ENCODE data around the gene ACY1.

DNA sequence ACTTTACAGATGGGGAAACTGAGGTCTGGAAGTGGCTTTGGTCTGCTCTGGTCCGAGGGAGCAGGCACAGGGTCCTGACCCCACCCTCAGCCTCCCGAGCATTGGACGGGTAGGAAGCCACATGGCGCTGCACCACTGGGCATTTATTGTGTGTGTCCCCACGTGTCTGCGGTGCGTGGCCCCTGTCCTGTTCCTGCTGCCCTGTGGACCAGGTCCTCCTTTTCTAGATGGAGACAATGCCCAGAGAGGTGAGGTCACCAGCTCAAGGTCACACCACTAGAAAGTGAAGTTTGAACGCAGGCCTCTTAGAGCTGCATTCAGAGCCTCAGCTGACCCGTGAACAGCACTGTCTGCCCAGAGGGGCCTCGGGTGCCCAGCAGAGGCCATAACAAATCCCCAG lies 46.2 kb downstream of the ACY1 start:
- TF ChIP-seq, protein P1, sequence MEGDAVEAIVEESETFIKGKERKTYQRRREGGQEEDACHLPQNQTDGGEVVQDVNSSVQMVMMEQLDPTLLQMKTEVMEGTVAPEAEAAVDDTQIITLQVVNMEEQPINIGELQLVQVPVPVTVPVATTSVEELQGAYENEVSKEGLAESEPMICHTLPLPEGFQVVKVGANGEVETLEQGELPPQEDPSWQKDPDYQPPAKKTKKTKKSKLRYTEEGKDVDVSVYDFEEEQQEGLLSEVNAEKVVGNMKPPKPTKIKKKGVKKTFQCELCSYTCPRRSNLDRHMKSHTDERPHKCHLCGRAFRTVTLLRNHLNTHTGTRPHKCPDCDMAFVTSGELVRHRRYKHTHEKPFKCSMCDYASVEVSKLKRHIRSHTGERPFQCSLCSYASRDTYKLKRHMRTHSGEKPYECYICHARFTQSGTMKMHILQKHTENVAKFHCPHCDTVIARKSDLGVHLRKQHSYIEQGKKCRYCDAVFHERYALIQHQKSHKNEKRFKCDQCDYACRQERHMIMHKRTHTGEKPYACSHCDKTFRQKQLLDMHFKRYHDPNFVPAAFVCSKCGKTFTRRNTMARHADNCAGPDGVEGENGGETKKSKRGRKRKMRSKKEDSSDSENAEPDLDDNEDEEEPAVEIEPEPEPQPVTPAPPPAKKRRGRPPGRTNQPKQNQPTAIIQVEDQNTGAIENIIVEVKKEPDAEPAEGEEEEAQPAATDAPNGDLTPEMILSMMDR (IDR thresholded peaks at IDR 0.05; ENCODE audit: low read depth, low read length, poor library complexity, severe bottlenecking): no peak
- TF ChIP-seq EZH2phosphoT487 (IDR thresholded peaks at IDR 0.05; ENCODE audit: borderline replicate concordance, low read length): no peak
